ENCODE results near the gene HOXA10. TPM values are rescaled to one million over a fixed set of nuclear protein-coding genes. Genes with fewer than 3 reads are reported as not detected.

Gene HOXA10
- total RNA-seq = not detected

GRCh38 chr7:27173956-27174873, at the start of gene HOXA10:
TSS of gene HOXA10 (minus strand) at chr7:27174320. CDS start at chr7:27174306, 14 bp downstream.
- no peak for DNase-seq

- no peak for DNase-seq
Observed at GRCh38 chr7:27221201-27221797, 47.2 kb upstream of the HOXA10 start.

GRCh38 chr7:27220440-27220955, 46.4 kb upstream of the HOXA10 start:
- no peak for DNase-seq

GRCh38 chr7:27219821-27220220, 45.7 kb upstream of the HOXA10 start:
- DNase-seq = no peak

GRCh38 chr7:27217951-27218350, 43.8 kb upstream of the HOXA10 start:
- no peak for DNase-seq

GRCh38 chr7:27215356-27215755, 41.2 kb upstream of the HOXA10 start:
- no peak for DNase-seq

- no peak for DNase-seq
Observed at GRCh38 chr7:27214239-27214950, 40.3 kb upstream of the HOXA10 start.

GRCh38 chr7:27213433-27214238, 39.5 kb upstream of the HOXA10 start:
- DNase-seq = no peak

- DNase-seq = peak; percentile 22
Observed at GRCh38 chr7:27212497-27213432, 38.6 kb upstream of the HOXA10 start.

- DNase-seq = no peak
Observed at GRCh38 chr7:27211764-27212204, 37.7 kb upstream of the HOXA10 start.

GRCh38 chr7:27211084-27211446, 36.9 kb upstream of the HOXA10 start:
- DNase-seq = no peak

- peak; percentile 65 for DNase-seq
Observed at GRCh38 chr7:27210441-27211083, 36.4 kb upstream of the HOXA10 start.

GRCh38 chr7:27209933-27210440, 35.9 kb upstream of the HOXA10 start:
- no peak for DNase-seq

GRCh38 chr7:27208998-27209397, 34.9 kb upstream of the HOXA10 start:
- DNase-seq = no peak

GRCh38 chr7:27207348-27207985, 33.3 kb upstream of the HOXA10 start:
- DNase-seq = no peak

- DNase-seq = no peak
Observed at GRCh38 chr7:27205325-27206280, 31.5 kb upstream of the HOXA10 start.

GRCh38 chr7:27204851-27205322, 30.8 kb upstream of the HOXA10 start:
- DNase-seq = no peak

Data from tongue (tissue), 2 donors.